ENCODE data around the gene NCOA6. TPM values are rescaled to one million over a fixed set of nuclear protein-coding genes. Genes with fewer than 3 reads are reported as not detected.
"Not testable (repeated sequence)": the region's sequence is repeated elsewhere in the genome, so short reads cannot be mapped to it uniquely, and the experiment has no call there.

The NCOA6 gene
- total and polyA plus RNA-seq, 7 experiments from 2014 or later, result 4.6 to 31.9 (median 26.5) TPM

DNA sequence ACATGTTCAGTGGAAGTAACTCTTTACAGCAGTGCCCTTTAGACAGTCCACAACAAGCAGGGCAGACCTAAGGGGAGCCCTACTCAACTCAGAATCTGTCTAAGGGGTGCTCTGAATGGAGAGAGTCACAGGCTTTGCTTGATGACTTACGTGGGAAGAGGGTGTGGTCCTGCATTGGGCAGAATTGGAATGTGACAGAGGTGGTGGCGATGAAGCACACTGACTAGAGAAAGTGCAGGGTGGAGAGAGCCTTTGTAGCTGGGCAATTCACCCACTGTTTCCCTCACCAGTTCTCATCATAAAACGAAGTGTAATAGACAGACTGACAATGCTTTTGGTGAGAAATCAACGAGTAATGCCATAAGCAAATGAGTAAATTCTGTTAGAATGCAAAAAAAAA is 110.1 kb downstream of the NCOA6 start:
- H3K27me3 Mint-ChIP-seq, result peaks cover 0 to 7% (median 0%) of the 10 kb centered on the region in 5 donors
- Histone ChIP-seq H3K9me3 (ENCODE audit: control insufficient read depth in 2 of 3, low read length in 3 of 3) (no peaks in the 10 kb centered on the region), H3K27ac (ENCODE audit: low read depth, low read length) (no peak overlapping the region), H3K36me3 (ENCODE audit: control insufficient read depth in 2 of 3, insufficient read depth in 3 of 3, low read length in 3 of 3) (peaks cover 0 to 21% (median 0%) of the 10 kb centered on the region in 3 experiments), H3K4me1 (ENCODE audit: control insufficient read depth in 2 of 2, insufficient read depth in 2 of 2, low read length in 2 of 2) (peaks cover 0 to under 1% of the 10 kb centered on the region in 2 donors), H3K4me3 (ENCODE audit: low read length) (no peak overlapping the region), H3K27me3 (ENCODE audit: control insufficient read depth in 2 of 2, insufficient read depth in 2 of 2, low read length in 2 of 2) (no peaks in the 10 kb centered on the region)
- H3K36me3 Mint-ChIP-seq, result peaks cover 0 to 20% (median 4%) of the 10 kb centered on the region in 5 donors
- ChIA-PET POLR2A (no interaction called here), CTCF (no interaction called here)
- peaks cover 3 to 22% (median 4%) of the 10 kb centered on the region in 7 donors for H3K4me1 Mint-ChIP-seq
- no peak overlapping the region for H3K4me3 Mint-ChIP-seq
- ATAC-seq, result no peak
- no peaks in the 10 kb centered on the region for H3K9me3 Mint-ChIP-seq
- H3K27ac Mint-ChIP-seq, result no peak overlapping the region
- intact Hi-C loops (cut with micrococcal nuclease), result no loop called here
- DNase-seq, result no peak

GRCh38 chr20:34713944-34714515 is 111.4 kb downstream of the NCOA6 start:
- H3K27ac ChIP-seq (ENCODE audit: low read depth, low read length); H3K27me3 ChIP-seq (ENCODE audit: control insufficient read depth in 2 of 2, insufficient read depth in 2 of 2, low read length in 2 of 2); H3K4me3 ChIP-seq (ENCODE audit: low read length); POLR2A ChIA-PET; H3K27me3 Mint-ChIP-seq; H3K27ac Mint-ChIP-seq; H3K9me3 ChIP-seq (ENCODE audit: control insufficient read depth in 2 of 3, low read length in 3 of 3); H3K4me1 ChIP-seq (ENCODE audit: control insufficient read depth in 2 of 2, insufficient read depth in 2 of 2, low read length in 2 of 2); DNase-seq; H3K4me3 Mint-ChIP-seq; H3K9me3 Mint-ChIP-seq; ATAC-seq: not testable (repeated sequence)
- CTCF ChIA-PET, result interaction anchor here (0.5 to 1.6 kb wide), 2 partner anchors 11 to 175 kb away, joined by 3 to 5 read pairs; no protein-coding TSS in a partner anchor
- peaks cover 0 to 21% (median 0%) of the 10 kb centered on the region in 3 experiments for H3K36me3 ChIP-seq (ENCODE audit: control insufficient read depth in 2 of 3, insufficient read depth in 3 of 3, low read length in 3 of 3)
- Mint-ChIP-seq H3K4me1 (peaks cover 7 to 16% (median 8%) of the 10 kb centered on the region in 7 donors), H3K36me3 (peaks cover 0 to 15% (median 3%) of the 10 kb centered on the region in 5 donors)
- intact Hi-C loops (cut with micrococcal nuclease), result loop anchor here in 1 of 2 donors (5.0 kb wide), 1 partner anchor 563 kb away; the partner anchor contains the start of gene MMP24OS

GRCh38 chr20:34713194-34713943 is 112.1 kb downstream of the NCOA6 start:
- POLR2A ChIA-PET, result no interaction called here
- no peak for DNase-seq
- H3K4me3 Mint-ChIP-seq, result peak overlapping the region in 2 of 10 donors; percentile 0 to 6

DNA sequence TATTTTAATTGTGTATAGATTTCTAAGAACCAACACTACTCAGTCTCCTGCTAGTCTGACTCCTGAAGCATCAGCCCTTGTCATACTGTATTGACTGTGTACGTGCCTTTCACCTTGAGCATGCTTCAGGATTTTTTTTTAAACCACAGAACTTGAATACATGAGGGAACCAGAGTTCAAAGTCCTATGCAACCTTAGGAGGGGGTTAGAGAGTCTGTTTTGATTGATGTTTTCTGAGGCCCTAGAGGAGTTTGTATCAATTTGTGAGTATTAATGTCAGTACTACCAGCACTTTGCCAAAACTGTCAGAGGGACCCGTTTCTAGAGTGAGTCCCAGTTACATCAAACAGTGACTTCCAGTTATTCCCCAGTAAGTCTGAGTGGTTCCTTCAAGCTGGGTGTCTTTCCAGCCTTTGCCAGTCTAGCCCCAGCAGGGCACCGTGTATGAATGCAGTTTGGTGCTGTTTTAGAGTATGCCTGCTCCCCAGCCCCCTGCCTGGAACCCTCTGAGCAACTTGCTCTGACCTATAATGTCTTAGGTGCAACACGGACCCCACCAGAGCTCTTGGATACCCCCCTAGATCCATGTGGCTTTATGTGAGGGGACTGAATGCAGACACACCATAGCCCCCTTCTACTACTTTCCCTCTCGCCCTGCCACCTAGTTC is 112.8 kb downstream of the NCOA6 start:
- CTCF ChIA-PET, result interaction anchor here (0.6 to 1.6 kb wide), 3 partner anchors 9 to 1405 kb away, joined by 3 read pairs; no protein-coding TSS in a partner anchor
- H3K27ac Mint-ChIP-seq, result peak overlapping the region in 3 of 9 donors; percentile 14 to 33 (median 21)
- intact Hi-C loops (cut with micrococcal nuclease), result loop anchor here in 1 of 2 donors (5.0 kb wide), 1 partner anchor 565 kb away; the partner anchor contains the start of gene MMP24OS

More at GRCh38 chr20:34713194-34713943, 112.1 kb downstream of the NCOA6 start:
- Histone ChIP-seq H3K27ac (ENCODE audit: low read depth, low read length) (no peak overlapping the region), H3K4me3 (ENCODE audit: low read length) (no peak overlapping the region), H3K9me3 (ENCODE audit: control insufficient read depth in 2 of 3, low read length in 3 of 3) (no peaks in the 10 kb centered on the region), H3K36me3 (ENCODE audit: control insufficient read depth in 2 of 3, insufficient read depth in 3 of 3, low read length in 3 of 3) (peaks cover 0 to 21% (median 0%) of the 10 kb centered on the region in 3 experiments), H3K4me1 (ENCODE audit: control insufficient read depth in 2 of 2, insufficient read depth in 2 of 2, low read length in 2 of 2) (peaks cover 0 to 4% of the 10 kb centered on the region in 2 donors), H3K27me3 (ENCODE audit: control insufficient read depth in 2 of 2, insufficient read depth in 2 of 2, low read length in 2 of 2) (no peaks in the 10 kb centered on the region)
- no peak for ATAC-seq
- Mint-ChIP-seq H3K9me3 (peaks cover 0 to 2% (median 0%) of the 10 kb centered on the region in 11 donors), H3K27ac (peak overlapping the region in 3 of 9 donors; percentile 3 to 21 (median 18)), H3K4me1 (peaks cover 7 to 19% (median 11%) of the 10 kb centered on the region in 7 donors), H3K36me3 (peaks cover 0 to 14% (median 3%) of the 10 kb centered on the region in 5 donors), H3K27me3 (peaks cover 0 to 9% (median 0%) of the 10 kb centered on the region in 5 donors)
- intact Hi-C loops (cut with micrococcal nuclease), result loop anchor here in 1 of 2 donors (5.0 kb wide), 1 partner anchor 564 kb away; the partner anchor contains the start of gene MMP24OS
- CTCF ChIA-PET, result interaction anchor here (1.6 kb wide), 1 partner anchor 10 kb away, joined by 3 read pairs; no protein-coding TSS in a partner anchor

GRCh38 chr20:34711813-34712430 is 113.5 kb downstream of the NCOA6 start:
- ATAC-seq (no peak), DNase-seq (no peak)
- Mint-ChIP-seq H3K36me3 (peaks cover 0 to 8% (median 3%) of the 10 kb centered on the region in 5 donors), H3K27me3 (peaks cover 0 to 9% (median 0%) of the 10 kb centered on the region in 5 donors), H3K9me3 (peaks cover 0 to 2% (median 0%) of the 10 kb centered on the region in 11 donors), H3K27ac (peak overlapping the region in 1 of 9 donors; percentile 14), H3K4me1 (peaks cover 7 to 24% (median 13%) of the 10 kb centered on the region in 7 donors), H3K4me3 (peak overlapping the region in 1 of 10 donors; percentile 47)
- Histone ChIP-seq H3K4me3 (ENCODE audit: low read length) (no peak overlapping the region), H3K27me3 (ENCODE audit: control insufficient read depth in 2 of 2, insufficient read depth in 2 of 2, low read length in 2 of 2) (no peaks in the 10 kb centered on the region), H3K27ac (ENCODE audit: low read depth, low read length) (no peak overlapping the region), H3K36me3 (ENCODE audit: control insufficient read depth in 2 of 3, insufficient read depth in 3 of 3, low read length in 3 of 3) (peaks cover 0 to 17% (median 0%) of the 10 kb centered on the region in 3 experiments), H3K4me1 (ENCODE audit: control insufficient read depth in 2 of 2, insufficient read depth in 2 of 2, low read length in 2 of 2) (peaks cover 0 to 4% of the 10 kb centered on the region in 2 donors), H3K9me3 (ENCODE audit: control insufficient read depth in 2 of 3, low read length in 3 of 3) (no peaks in the 10 kb centered on the region)
- ChIA-PET POLR2A (no interaction called here), CTCF (interaction anchor here (0.6 kb wide), 2 partner anchors 15 to 1404 kb away, joined by 3 read pairs; no protein-coding TSS in a partner anchor)
- intact Hi-C loops (cut with micrococcal nuclease), result loop anchor here in 1 of 2 donors (5.0 kb wide), 1 partner anchor 565 kb away; the partner anchor contains the start of gene MMP24OS

More for the DNA sequence above, 112.8 kb downstream of the NCOA6 start:
- H3K4me1 ChIP-seq (ENCODE audit: control insufficient read depth in 2 of 2, insufficient read depth in 2 of 2, low read length in 2 of 2), result peaks cover 0 to 4% of the 10 kb centered on the region in 2 donors
- Mint-ChIP-seq H3K4me3 (no peak overlapping the region), H3K4me1 (peaks cover 7 to 22% (median 13%) of the 10 kb centered on the region in 7 donors), H3K27me3 (peaks cover 0 to 9% (median 0%) of the 10 kb centered on the region in 5 donors), H3K9me3 (peaks cover 0 to 2% (median 0%) of the 10 kb centered on the region in 11 donors), H3K36me3 (peaks cover 0 to 11% (median 3%) of the 10 kb centered on the region in 5 donors)
- H3K27ac ChIP-seq (ENCODE audit: low read depth, low read length), result no peak overlapping the region
- POLR2A ChIA-PET, result no interaction called here
- ATAC-seq (no peak), DNase-seq (no peak)
- H3K27me3 ChIP-seq (ENCODE audit: control insufficient read depth in 2 of 2, insufficient read depth in 2 of 2, low read length in 2 of 2), result no peaks in the 10 kb centered on the region
- peaks cover 0 to 20% (median 0%) of the 10 kb centered on the region in 3 experiments for H3K36me3 ChIP-seq (ENCODE audit: control insufficient read depth in 2 of 3, insufficient read depth in 3 of 3, low read length in 3 of 3)
- H3K4me3 ChIP-seq (ENCODE audit: low read length), result no peak overlapping the region
- no peaks in the 10 kb centered on the region for H3K9me3 ChIP-seq (ENCODE audit: control insufficient read depth in 2 of 3, low read length in 3 of 3)

Measured in naive thymus-derived CD4-positive, alpha-beta T cell (primary cell).